Measurements from ENCODE around the gene PCNX4. TPM values are rescaled to one million over a fixed set of nuclear protein-coding genes. Genes with fewer than 3 reads are reported as not detected.

Gene PCNX4
- total RNA-seq, 1 experiment from 2014 or later = 78.5 TPM

GRCh38 chr14:60204104-60204842 is 112.5 kb downstream of the PCNX4 start:
- DNase-seq (ENCODE audit: extremely low read depth, low read depth) = no peak

GRCh38 chr14:60204843-60205774 is 113.4 kb downstream of the PCNX4 start:
- DNase-seq (ENCODE audit: extremely low read depth, low read depth) = no peak

GRCh38 chr14:60206249-60206670 is 114.5 kb downstream of the PCNX4 start:
- no peak for DNase-seq (ENCODE audit: extremely low read depth, low read depth)

DNA sequence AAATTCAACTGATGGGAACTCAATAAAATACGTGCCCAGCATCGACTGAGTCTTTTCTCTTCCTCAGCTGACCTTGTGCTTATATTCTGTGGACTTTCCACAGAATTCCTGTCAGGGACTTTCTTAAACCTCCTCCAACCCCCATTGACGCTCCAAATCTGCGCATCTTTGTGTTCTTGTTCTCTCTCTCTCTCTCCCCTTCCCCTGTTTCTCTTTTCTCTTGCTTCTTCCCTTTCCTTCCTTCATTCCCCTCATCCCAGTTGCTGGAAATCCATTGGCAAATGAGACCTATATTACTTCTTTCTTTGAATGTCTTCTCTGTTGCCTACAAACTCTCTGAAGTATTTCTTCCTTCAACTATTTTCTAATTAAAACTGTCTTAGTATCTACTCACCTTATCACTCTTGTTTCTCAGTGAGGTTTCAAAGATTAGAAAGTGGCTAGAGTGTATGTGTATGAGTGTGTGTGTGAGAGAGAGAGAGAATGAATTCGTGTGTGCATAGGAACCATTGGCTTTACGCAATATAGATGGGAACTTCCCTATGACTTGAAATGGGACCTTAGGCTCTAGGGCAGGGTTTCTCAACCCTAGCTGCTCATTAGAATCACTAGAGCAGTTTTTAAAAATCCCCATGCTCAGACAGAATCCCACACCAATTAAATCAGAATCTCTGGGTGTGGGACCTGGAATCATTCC is 115.3 kb downstream of the PCNX4 start:
- DNase-seq (ENCODE audit: extremely low read depth, low read depth) = no peak

- no peak for DNase-seq (ENCODE audit: extremely low read depth, low read depth)
Observed at GRCh38 chr14:60210703-60211102, 119.0 kb downstream of the PCNX4 start.

DNA sequence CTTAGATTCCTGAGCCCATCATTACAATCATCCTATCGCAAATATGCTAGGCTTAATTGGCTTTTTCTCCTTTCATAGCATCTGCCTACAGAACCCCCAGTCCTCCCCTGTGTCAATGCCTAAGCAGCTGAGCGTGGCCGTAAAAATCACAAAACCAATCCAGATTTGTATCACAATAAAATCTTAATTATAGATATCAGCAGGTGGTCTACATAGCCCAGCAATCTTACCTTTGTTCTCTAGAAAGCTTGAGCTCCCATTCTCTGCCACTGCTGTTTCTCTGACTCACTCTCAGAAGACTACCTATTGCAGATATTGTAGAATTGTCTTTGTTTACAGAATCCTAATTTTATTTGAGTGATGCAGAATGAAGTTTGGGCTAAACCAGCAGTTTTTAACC is 119.4 kb downstream of the PCNX4 start:
- no peak for DNase-seq (ENCODE audit: extremely low read depth, low read depth)

DNA sequence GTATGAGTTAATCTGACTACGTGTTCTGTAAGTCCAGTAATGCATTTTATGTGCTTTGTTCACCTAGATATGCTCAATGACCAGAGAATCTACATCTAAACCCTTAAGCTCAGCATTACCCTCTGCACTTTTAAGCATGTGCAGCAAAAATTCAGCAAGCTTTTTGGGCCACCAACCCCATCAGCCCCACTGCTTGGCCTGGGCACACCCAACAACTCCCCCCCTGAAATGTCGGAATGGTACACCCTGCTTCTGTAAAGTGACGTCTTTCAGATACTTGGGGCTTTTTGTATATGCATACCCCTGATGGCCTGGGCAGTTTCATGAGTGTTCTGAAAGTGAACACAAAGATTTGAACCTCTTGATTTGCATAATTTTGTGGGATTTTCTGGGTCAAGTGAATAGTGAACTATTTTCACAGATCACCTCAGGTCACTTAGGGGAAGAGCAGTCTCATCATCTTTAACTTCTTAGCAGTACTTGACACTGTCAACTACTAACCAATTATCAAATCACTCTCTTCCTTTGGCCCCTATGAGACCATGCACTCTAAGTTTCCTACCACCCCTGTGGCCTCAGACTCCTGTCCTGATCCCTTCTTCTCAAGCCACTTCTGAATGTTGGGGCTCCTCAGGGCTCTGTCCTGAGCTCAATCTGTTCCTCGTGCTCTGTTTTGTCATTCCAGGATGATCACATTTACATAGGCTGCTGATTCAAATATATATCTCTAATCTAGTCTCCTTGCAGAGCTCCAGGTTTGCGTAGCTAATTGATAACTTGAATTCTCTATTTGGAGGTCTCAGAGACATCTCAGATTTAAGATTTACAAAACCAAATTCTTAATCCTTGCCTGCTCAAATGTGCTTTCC is 121.0 kb downstream of the PCNX4 start:
- no peak for DNase-seq (ENCODE audit: extremely low read depth, low read depth)

DNA sequence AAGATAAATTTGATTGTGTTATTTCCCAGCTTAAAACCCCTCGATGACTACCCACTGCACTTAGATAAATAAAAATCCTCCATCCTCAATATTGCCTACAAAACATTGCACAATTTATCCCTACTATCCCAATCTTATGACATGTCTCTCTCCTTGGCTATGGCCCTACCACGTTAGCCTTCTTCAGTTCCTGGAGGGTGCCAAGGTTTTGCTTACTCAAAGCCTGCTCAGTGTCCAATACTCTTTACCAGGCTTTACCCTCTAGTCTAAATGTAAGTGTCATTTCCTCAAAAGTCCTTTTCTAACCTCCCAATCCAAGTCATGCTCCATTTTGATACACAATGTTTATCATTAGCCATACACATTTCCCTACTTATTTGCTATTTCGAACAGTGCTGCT is 122.3 kb downstream of the PCNX4 start:
- DNase-seq (ENCODE audit: extremely low read depth, low read depth) = no peak

DNA sequence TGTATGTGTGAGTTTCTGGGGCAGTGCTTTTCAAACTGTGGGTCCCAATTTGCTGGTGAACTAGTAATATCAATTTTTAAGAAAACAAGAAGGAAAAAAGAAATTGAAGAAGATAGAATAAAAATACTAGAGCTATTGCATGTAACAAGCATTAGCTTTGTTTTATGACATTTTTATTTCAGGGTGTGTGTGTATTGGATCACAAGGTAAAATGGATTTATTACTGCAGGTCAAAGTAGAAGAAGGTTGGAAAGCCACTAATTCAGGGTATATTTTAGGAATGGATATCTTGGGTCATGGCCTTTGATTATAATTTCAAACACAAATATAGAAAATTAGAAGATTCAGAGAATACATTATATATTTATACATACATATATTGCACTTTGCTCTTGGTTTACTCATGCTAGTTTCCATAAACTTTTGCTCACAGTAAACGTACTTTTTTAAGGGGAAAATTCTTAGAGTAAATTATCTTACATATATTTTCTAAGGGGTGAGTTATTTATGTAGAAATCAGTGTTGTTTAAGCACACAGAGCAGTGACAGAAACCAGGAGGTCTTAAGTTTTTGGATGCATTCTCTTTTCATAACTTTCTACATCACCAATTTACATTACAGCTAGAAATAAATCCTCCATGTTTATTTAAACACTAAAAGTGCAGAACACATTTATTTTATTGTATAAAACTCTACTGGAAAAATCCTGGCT is 122.8 kb downstream of the PCNX4 start:
- DNase-seq (ENCODE audit: extremely low read depth, low read depth) = no peak

DNA sequence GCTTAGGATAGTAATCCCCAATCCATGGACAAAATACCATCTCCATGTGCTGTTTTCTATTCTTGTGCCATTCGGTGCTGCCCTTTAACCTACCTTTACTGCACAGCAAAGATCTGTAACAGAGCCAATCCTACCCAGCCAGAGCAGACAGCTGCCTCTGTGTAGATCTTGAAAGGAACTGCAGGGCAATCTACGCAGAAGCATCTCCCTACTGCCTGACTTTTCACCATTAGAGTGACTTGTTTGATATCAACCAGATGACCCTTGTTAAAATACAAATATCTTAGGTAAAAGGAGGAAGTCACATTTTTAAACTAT is 123.4 kb downstream of the PCNX4 start:
- no peak for DNase-seq (ENCODE audit: extremely low read depth, low read depth)

DNA sequence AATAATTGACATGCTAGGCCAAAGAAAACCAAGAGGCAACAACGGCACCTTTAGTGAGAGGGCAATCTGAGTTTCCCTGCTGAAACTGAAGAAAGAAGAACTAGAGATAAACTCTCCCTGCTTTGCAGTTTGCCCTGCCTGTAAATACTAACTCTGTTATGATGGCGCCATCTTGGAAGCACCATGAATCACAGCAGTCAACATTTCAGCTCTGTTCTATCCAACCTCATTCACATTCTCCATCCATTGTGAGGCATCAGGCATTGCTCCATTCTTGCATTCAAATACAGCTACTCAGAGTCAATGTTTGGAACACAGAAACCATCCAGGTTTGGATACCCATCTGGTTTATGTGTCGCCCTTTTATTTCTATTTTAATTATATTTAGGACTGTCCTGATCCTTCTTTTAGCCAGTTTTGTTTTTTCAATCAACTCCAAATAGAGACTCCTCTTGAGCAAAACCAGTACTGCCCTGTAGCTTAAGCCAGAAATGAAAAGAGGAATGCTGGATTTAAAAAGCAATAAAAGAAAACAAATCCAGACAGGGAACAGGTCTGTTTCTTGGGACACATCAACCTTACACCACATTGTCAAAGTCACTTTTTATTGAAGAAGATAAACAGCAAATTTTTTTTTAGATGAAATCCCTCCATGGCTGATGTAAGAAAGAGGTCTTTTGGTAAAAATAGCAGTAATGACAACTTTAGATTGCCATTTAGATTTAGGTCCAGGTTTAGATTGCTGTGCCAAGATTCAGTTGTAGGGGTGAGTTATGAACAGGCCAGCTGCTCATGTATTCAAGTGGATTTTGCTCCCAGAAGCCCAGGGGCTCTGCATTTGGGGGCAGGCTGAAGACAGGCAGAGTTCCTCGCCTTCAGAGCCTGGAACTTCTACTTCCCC is 124.0 kb downstream of the PCNX4 start:
- no peak for DNase-seq (ENCODE audit: extremely low read depth, low read depth)

DNA sequence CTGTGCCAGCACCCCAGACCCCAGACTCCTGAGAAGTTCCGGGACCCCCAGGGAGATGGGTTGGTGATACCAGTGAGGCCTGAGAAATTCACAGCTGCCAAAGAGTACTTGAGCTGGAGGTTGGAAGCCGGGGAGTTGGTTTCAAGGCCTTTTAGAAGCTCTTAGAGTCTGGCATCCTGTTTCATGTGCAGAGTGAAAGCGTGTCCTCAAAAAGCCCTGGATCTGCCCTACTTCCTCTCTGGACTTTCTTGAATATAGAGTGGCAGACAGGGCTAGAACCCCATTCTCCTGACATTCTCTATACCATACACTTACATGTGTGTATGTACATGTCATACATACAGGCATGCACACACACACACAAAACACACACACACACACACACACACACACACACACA is 126.0 kb downstream of the PCNX4 start:
- DNase-seq (ENCODE audit: extremely low read depth, low read depth) = no peak

Other genes with a start within 250 kb of the PCNX4 start
- 68.2 and 70.2 TPM in 2 replicates for gene RTN1, start 221.1 kb upstream of the PCNX4 start, total RNA-seq (2014; rRNA removed; shearing (Covaris generic))
- 0.20 and 0.87 TPM in 2 replicates for gene LRRC9, start 171.8 kb upstream of the PCNX4 start, total RNA-seq (2014; rRNA removed; shearing (Covaris generic))
- 144 and 148 TPM in 2 replicates for gene DHRS7, start 73.5 kb downstream of the PCNX4 start, total RNA-seq (2014; rRNA removed; shearing (Covaris generic))
- 38.7 and 43.8 TPM in 2 replicates for gene PPM1A, start 157.3 kb downstream of the PCNX4 start, total RNA-seq (2014; rRNA removed; shearing (Covaris generic))